Cardiac muscle cell (in vitro differentiated cells and primary cell): ENCODE results near the gene MBNL2. TPM values are rescaled to one million over a fixed set of nuclear protein-coding genes. Genes with fewer than 3 reads are reported as not detected.

ENCODE experiments used
- DNase-seq, 2 donors: peaks; one replicate each; pipeline versions ENCODE4 v3.0.0 to v3.0.0-alpha.2; 2010 to 2017; ENCODE audit warnings: low read depth in 1 of 2, low spot score in 1 of 2
- H3K27ac ChIP-seq: fragments of 200-600 bp; sonication (generic); 2 replicates; pipeline ENCODE4 v1.5.1; 2016
- H3K27me3 ChIP-seq: fragments of 200-600 bp; sonication (generic); 2 replicates; pipeline ENCODE4 v1.6.0; 2016; ENCODE audit warnings: control low read depth
- H3K36me3 ChIP-seq: fragments of 200-600 bp; sonication (generic); 2 replicates; pipeline ENCODE4 v1.5.1; 2016; ENCODE audit warnings: control low read depth
- H3K4me1 ChIP-seq: fragments of 200-600 bp; sonication (generic); 2 replicates; pipeline ENCODE4 v1.8.1; 2017; ENCODE audit warnings: low read depth, mild to moderate bottlenecking, mixed run types
- H3K4me3 ChIP-seq: fragments of 200-600 bp; sonication (generic); 2 replicates; pipeline ENCODE4 v1.5.1; 2016; ENCODE audit warnings: mild to moderate bottlenecking
- H3K9me3 ChIP-seq: fragments of 200-600 bp; sonication (generic); 2 replicates; pipeline ENCODE4 v1.5.1; 2017; ENCODE audit warnings: low read depth, mild to moderate bottlenecking, control low read depth
- polyA plus RNA-seq: library from polyadenylated mRNA; unstranded; fragments of >200 nt; fragmentation: Nextera tagmentation; extraction: Ambion mirVana; gene quantifications from 2 replicates; pipeline ENCODE4 v1.2.1, GENCODE V29; 2016
- total RNA-seq: library from RNA; depleted of rRNA; stranded (reverse); fragments of >200 nt; gene quantifications from 2 replicates; pipeline ENCODE4 v1.2.3, GENCODE V29; 2016
- TF ChIP-seq, protein P1 (sequence below): IDR thresholded peaks from 2 replicates; pipeline ENCODE4 v1.5.1; 2012; ENCODE audit warnings: low read depth, mild to moderate bottlenecking, low read length

The MBNL2 gene
- total and polyA plus RNA-seq, 2 experiments from 2014 or later: 15.2 to 27.8 TPM

DNA sequence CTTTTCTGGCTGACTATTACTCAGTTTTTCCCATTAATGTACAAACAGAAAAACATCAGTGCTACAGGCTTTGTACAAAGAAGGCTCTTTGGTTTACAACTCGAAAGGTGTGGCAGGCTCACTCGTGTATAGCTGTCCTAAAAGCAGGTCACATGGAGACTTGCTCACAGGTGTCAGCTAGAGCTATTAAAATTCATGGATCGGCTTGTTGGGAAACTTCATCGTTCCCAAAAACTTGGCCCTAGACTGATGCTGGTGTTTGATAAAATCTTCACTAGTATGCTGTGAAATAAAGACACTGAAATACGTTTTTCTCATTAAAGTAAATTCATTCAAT, 64.9 kb downstream of the MBNL2 start:
- H3K36me3 ChIP-seq: no peaks in the 10 kb centered on the region
- H3K4me1 ChIP-seq: no peaks in the 10 kb centered on the region
- no peaks in the 10 kb centered on the region for H3K27me3 ChIP-seq
- no peaks in the 10 kb centered on the region for H3K9me3 ChIP-seq
- H3K27ac ChIP-seq: no peak overlapping the region
- DNase-seq: no peak
- TF ChIP-seq, protein P1, sequence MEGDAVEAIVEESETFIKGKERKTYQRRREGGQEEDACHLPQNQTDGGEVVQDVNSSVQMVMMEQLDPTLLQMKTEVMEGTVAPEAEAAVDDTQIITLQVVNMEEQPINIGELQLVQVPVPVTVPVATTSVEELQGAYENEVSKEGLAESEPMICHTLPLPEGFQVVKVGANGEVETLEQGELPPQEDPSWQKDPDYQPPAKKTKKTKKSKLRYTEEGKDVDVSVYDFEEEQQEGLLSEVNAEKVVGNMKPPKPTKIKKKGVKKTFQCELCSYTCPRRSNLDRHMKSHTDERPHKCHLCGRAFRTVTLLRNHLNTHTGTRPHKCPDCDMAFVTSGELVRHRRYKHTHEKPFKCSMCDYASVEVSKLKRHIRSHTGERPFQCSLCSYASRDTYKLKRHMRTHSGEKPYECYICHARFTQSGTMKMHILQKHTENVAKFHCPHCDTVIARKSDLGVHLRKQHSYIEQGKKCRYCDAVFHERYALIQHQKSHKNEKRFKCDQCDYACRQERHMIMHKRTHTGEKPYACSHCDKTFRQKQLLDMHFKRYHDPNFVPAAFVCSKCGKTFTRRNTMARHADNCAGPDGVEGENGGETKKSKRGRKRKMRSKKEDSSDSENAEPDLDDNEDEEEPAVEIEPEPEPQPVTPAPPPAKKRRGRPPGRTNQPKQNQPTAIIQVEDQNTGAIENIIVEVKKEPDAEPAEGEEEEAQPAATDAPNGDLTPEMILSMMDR: no peak
- H3K4me3 ChIP-seq: no peak overlapping the region

DNA sequence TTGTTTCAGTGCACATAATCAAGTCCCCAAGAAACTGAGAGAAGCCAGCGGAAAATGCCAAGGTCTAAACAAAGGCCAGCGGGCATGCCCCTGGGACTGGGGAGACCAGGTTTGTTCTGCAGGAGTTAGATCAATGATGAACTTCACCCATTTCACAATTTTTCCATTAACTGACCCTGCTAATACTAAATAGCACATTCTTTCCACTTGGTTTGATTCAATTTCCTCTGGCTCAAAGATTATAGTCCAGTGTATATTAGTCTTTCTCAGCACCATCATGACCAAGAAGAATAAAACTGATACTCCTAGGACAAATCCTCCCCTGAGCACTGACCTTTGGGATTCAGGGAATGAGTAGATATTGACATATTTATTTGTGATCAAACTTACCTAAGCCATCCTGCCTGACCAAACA, 66.4 kb downstream of the MBNL2 start:
- Histone ChIP-seq H3K36me3 (no peaks in the 10 kb centered on the region), H3K27ac (no peak overlapping the region), H3K4me3 (no peak overlapping the region), H3K9me3 (no peaks in the 10 kb centered on the region), H3K27me3 (no peaks in the 10 kb centered on the region), H3K4me1 (no peaks in the 10 kb centered on the region)
- TF ChIP-seq, protein P1: no peak
- no peak for DNase-seq

DNA sequence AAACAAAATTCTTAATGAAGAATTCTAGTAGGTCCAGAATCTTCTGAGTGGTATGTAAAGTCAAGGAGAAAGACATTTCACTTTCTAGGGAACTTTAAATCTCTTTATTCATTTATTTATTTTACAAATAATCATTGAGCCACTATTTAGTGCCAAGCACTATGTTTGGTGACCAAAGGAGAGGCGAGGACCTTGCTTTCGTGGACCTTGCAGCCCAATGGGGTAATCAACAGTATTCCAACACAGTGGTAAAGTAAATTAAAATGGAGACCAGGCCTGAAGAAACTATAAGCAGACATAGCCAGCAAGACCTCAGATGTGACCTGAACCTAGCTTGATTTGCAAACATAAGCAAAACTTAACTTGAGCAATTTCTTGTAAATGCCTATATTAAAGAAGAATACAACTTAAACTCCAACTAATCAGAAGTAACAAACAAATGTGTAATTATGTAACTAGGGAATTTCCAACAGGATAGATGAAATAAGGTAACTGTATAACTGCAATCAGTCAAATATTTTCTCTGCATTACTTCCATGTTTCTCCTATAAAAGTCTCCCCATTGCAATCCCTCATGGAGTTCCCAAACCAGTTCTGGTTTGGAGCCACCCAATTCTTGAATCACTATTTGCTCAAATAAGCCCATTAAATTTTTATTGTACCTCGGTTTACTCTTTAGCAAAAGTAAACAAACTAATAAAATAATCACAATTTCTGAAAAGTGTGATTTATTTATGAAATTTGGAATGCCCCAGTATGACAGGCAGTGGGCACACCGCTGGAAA, 67.6 kb downstream of the MBNL2 start:
- no peaks in the 10 kb centered on the region for H3K36me3 ChIP-seq
- TF ChIP-seq, protein P1: no peak
- H3K27me3 ChIP-seq: no peaks in the 10 kb centered on the region
- H3K27ac ChIP-seq: no peak overlapping the region
- H3K9me3 ChIP-seq: no peaks in the 10 kb centered on the region
- DNase-seq: no peak
- no peaks in the 10 kb centered on the region for H3K4me1 ChIP-seq
- no peak overlapping the region for H3K4me3 ChIP-seq

DNA sequence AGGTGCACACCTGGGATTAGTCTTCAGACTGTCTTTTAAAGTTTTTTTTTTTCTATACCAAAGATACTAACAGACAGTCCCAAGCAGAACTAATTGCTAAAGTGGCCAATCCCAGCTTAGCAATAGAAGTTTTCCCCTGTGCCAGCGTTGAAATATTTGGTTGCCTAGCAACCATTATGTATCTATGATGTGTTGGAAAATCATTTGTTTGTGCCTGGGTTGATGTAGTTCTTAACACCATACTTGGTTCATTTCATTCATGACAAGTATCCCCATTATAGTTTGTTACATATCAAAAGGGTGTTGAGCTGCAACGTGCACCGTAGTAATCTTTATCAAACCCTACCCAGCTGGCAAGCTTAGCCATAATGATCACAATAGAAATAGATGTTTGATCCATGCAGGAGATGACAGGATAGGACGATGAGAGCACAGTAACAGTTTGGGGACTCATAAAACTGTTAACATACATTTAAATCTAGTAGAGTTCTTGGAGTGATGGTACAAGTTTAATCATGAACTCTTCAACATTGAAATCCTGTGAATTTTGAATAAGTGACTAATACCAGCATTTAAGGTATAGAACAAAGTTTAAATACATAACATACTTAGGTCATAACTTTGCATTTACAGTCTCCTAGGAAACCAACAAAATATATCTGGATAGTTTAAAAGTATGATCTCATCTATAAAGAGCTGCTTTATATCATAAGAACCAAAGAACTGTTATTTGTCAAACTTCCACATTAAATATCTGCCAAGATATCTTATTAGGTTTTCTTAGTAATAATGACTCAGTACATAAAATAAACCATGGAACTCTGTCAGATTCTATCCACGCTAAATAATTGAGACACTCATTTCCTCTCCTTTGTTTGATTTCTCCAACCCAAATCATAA, 73.4 kb downstream of the MBNL2 start:
- no peaks in the 10 kb centered on the region for H3K36me3 ChIP-seq
- H3K9me3 ChIP-seq: no peaks in the 10 kb centered on the region
- H3K4me1 ChIP-seq: no peaks in the 10 kb centered on the region
- no peak overlapping the region for H3K27ac ChIP-seq
- no peaks in the 10 kb centered on the region for H3K27me3 ChIP-seq
- DNase-seq: peak in 1 of 2 donors; percentile 55
- no peak overlapping the region for H3K4me3 ChIP-seq
- TF ChIP-seq, protein P1: no peak

DNA sequence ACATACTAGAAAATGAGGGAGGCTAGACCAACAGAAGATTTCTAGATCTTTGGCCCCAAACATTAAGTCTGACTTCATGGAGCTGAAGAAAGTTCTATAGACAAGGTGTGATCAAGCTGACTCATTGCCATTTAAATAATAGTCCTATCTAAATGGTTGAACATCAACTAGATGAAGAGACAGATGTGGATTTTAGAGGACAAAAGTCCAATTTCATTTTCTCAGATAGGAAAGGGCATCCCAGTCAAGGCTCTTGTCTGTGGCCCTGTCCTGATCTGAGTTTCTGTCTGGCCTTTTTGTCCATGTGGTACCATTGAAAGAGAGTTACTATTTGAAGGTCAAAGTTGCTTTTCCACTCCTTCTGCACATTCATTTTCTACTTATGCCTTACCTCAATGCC, 74.6 kb downstream of the MBNL2 start:
- TF ChIP-seq, protein P1: no peak
- H3K27me3 ChIP-seq: no peaks in the 10 kb centered on the region
- no peaks in the 10 kb centered on the region for H3K9me3 ChIP-seq
- no peaks in the 10 kb centered on the region for H3K4me1 ChIP-seq
- DNase-seq: no peak
- H3K27ac ChIP-seq: no peak overlapping the region
- H3K36me3 ChIP-seq: no peaks in the 10 kb centered on the region
- no peak overlapping the region for H3K4me3 ChIP-seq
